HepG2 (cell line): ENCODE data around the gene DAZAP1. TPM values are rescaled to one million over a fixed set of nuclear protein-coding genes. Genes with fewer than 3 reads are reported as not detected.

Experiments
- EZH2 ChIP-seq: conservative IDR thresholded peaks from 2 replicates; pipeline ENCODE4 v1.6.1; 2012; ENCODE audit warnings: mild to moderate bottlenecking, low read depth, low read length, moderate library complexity
- KMT2A ChIP-seq: sonication (generic); formaldehyde crosslinking; IDR thresholded peaks from 2 replicates; pipeline ENCODE4 v1.4.0; 2020; ENCODE audit warnings: missing genetic modification reagents
- MATR3 ChIP-seq: sonication (generic); formaldehyde crosslinking; IDR thresholded peaks from 2 replicates; pipeline ENCODE4 v1.4.0; 2020; ENCODE audit warnings: missing genetic modification reagents
- MEF2D ChIP-seq: sonication (generic); formaldehyde crosslinking; IDR thresholded peaks from 2 replicates; pipeline ENCODE4 v1.5.1; 2020; ENCODE audit warnings: mild to moderate bottlenecking, missing genetic modification reagents
- NFYC ChIP-seq: IDR thresholded peaks from 2 replicates; pipeline ENCODE4 v1.6.1; 2016; ENCODE audit warnings: missing genetic modification reagents, missing compliant biosample characterization
- RFX1 ChIP-seq: fragments of 450-650 bp; IDR thresholded peaks from 2 replicates; pipeline ENCODE4 v1.6.1; 2017
- RFXAP ChIP-seq: sonication (generic); formaldehyde crosslinking; IDR thresholded peaks from 2 replicates; pipeline ENCODE4 v1.4.0; 2020; ENCODE audit warnings: missing genetic modification reagents, borderline replicate concordance
- SCMH1 ChIP-seq: sonication (generic); formaldehyde crosslinking; IDR thresholded peaks from 2 replicates; pipeline ENCODE4 v1.9.0; 2021; ENCODE audit warnings: missing genetic modification reagents, mild to moderate bottlenecking, borderline replicate concordance
- TBL1XR1 ChIP-seq: fragments of 150-350 bp; IDR thresholded peaks from 2 replicates; pipeline ENCODE4 v1.6.1; 2014; ENCODE audit warnings: borderline replicate concordance, low read length; ENCODE audit not compliant: partially characterized antibody
- ZBTB7B ChIP-seq: sonication (generic); formaldehyde crosslinking; IDR thresholded peaks from 2 replicates; pipeline ENCODE4 v1.4.0; 2020; ENCODE audit warnings: missing genetic modification reagents
- ZFP36L1 ChIP-seq: sonication (generic); formaldehyde crosslinking; IDR thresholded peaks from 2 replicates; pipeline ENCODE4 v1.8.0; 2022; ENCODE audit warnings: mild to moderate bottlenecking, missing genetic modification reagents, moderate library complexity
- ZNF121 ChIP-seq: sonication (generic); formaldehyde crosslinking; IDR thresholded peaks from 2 replicates; pipeline ENCODE4 v1.5.0; 2020; ENCODE audit warnings: mild to moderate bottlenecking, missing genetic modification reagents
- ZNF263 ChIP-seq: sonication (generic); formaldehyde crosslinking; IDR thresholded peaks from 2 replicates; pipeline ENCODE4 v1.4.0; 2020; ENCODE audit warnings: missing genetic modification reagents
- ZNF383 ChIP-seq: sonication (generic); formaldehyde crosslinking; IDR thresholded peaks from 2 replicates; pipeline ENCODE4 v1.4.0; 2020; ENCODE audit warnings: missing genetic modification reagents, mild to moderate bottlenecking, borderline replicate concordance
- ZNF564 ChIP-seq: sonication (generic); formaldehyde crosslinking; IDR thresholded peaks from 2 replicates; pipeline ENCODE4 v1.8.1; 2023; ENCODE audit warnings: mild to moderate bottlenecking, missing genetic modification reagents
- ZNF792 ChIP-seq: IDR thresholded peaks from 2 replicates; pipeline ENCODE4 v1.6.1; 2016
- ZNF841 ChIP-seq: sonication (generic); formaldehyde crosslinking; IDR thresholded peaks from 2 replicates; pipeline ENCODE4 v1.8.1; 2023; ENCODE audit warnings: missing genetic modification reagents, borderline replicate concordance
- polyA plus RNA-seq, 8 experiments: library from polyadenylated mRNA; depleted of rRNA in 3 of 8; stranded (reverse) in 7 of 8; unstranded in 1 of 8; fragments of >200 nt; fragmentation: Illumina TruSeq in 4 of 8; extraction: Trizol in 4 of 8; gene quantifications; 2 replicates each; pipeline versions ENCODE4 v1.2.1 to v1.2.3, GENCODE V29; 2011 to 2016; ENCODE audit warnings: low read depth in 4 of 8, missing spikeins in 1 of 8, mixed read lengths in 1 of 8; ENCODE audit not compliant: insufficient read depth in 1 of 8
- total RNA-seq, 5 experiments: library from RNA; depleted of rRNA; stranded (reverse); fragments of >200 nt; fragmentation: Illumina TruSeq; extraction: Trizol; gene quantifications; 2 replicates each; pipeline ENCODE4 v1.2.3, GENCODE V29; 2016; ENCODE audit warnings: low read depth in 1 of 5
- TF ChIP-seq, protein P1 (sequence below): sonication (generic); formaldehyde crosslinking; IDR thresholded peaks from 2 replicates; pipeline ENCODE4 v1.4.0; 2020; ENCODE audit warnings: missing genetic modification reagents, mild to moderate bottlenecking, borderline replicate concordance
- TF ChIP-seq, protein P2 (sequence below): sonication (generic); formaldehyde crosslinking; IDR thresholded peaks from 2 replicates; pipeline ENCODE4 v1.4.0; 2020; ENCODE audit warnings: mild to moderate bottlenecking, low read depth, missing genetic modification reagents
- TF ChIP-seq, protein P3 (sequence below): sonication (generic); formaldehyde crosslinking; IDR thresholded peaks from 2 replicates; pipeline ENCODE4 v1.4.0; 2020; ENCODE audit warnings: missing genetic modification reagents
- TF ChIP-seq, protein P4 (sequence below): IDR thresholded peaks from 2 replicates; pipeline ENCODE4 v1.6.1; 2016; ENCODE audit warnings: missing biosample characterization, missing genetic modification reagents, low read depth
- TF ChIP-seq, protein P5 (sequence below): sonication (generic); formaldehyde crosslinking; IDR thresholded peaks from 2 replicates; pipeline ENCODE4 v1.8.0; 2022; ENCODE audit warnings: mild to moderate bottlenecking, missing genetic modification reagents

The DAZAP1 gene
- total and polyA plus RNA-seq, 2 of the 13 experiments (the other 11 are each of a cell fraction or from before 2014, with no cell fraction given) = 63.3 to 79.2 TPM

DNA sequence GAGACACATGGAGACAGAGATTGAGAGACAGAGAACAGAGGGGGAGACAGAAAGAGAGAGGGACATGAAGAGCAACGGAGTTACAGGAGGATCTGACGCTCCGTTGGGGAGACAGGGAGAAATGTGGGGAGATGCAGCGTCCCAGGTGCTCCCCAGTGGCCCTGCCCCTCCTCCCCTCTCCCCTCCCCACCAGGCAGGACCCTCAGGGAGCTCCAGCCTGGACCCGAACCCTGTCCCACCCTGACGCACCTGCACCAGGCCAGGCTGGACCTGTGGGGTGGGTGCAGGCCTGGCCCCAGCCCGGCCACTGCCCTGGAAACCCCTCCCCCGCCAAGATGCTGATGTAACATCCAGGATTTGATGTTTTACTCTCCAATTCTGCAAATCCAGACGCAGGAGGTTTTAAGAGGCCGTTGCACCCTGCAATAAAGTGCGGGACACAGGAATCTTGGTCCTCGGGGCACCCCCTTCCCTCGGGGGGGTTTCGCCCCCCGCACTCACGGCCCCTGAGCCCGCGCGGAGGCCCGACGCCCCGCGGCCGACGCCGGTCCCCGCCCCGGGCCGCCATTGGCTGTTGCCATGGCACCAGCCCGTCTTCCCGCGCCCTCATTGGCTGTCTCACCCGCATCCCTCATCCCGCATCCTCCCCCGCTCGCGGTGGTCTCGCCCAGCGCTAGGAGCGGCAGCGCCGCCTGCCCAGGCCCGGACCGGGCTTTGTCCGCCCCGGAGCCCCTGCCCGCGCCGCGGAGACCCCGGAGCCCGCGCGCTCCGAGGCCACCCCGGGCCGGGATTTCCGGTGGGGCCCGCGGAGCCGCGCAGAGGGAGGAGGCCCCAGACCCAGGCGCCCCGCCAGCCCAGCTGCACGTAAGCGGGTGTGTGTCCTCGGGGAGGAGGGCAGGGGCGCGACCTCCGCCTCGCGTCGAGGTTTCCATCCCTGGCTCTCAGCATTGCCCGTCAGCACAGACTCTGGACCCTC is 42.4 kb downstream of the DAZAP1 start, which contains the start of gene APC2 (continued):
- TF ChIP-seq, protein P1, sequence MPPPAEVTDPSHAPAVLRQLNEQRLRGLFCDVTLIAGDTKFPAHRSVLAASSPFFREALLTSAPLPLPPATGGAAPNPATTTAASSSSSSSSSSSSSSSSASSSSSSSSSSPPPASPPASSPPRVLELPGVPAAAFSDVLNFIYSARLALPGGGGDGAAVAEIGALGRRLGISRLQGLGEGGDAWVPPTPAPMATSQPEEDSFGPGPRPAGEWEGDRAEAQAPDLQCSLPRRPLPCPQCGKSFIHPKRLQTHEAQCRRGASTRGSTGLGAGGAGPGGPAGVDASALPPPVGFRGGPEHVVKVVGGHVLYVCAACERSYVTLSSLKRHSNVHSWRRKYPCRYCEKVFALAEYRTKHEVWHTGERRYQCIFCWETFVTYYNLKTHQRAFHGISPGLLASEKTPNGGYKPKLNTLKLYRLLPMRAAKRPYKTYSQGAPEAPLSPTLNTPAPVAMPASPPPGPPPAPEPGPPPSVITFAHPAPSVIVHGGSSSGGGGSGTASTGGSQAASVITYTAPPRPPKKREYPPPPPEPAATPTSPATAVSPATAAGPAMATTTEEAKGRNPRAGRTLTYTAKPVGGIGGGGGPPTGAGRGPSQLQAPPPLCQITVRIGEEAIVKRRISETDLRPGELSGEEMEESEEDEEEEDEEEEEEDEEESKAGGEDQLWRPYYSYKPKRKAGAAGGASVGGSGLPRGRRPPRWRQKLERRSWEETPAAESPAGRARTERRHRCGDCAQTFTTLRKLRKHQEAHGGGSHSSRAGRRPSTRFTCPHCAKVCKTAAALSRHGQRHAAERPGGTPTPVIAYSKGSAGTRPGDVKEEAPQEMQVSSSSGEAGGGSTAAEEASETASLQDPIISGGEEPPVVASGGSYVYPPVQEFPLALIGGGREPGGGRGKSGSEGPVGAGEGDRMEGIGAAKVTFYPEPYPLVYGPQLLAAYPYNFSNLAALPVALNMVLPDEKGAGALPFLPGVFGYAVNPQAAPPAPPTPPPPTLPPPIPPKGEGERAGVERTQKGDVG (CRISPR knock-in tag) = no peak
- 0 out of 2 replicates have a peak, but pooled peaks have one; percentile 38 for TF ChIP-seq RFXAP (CRISPR knock-in tag)
- no peak for TF ChIP-seq ZBTB7B (CRISPR knock-in tag)
- TF ChIP-seq, protein P2, sequence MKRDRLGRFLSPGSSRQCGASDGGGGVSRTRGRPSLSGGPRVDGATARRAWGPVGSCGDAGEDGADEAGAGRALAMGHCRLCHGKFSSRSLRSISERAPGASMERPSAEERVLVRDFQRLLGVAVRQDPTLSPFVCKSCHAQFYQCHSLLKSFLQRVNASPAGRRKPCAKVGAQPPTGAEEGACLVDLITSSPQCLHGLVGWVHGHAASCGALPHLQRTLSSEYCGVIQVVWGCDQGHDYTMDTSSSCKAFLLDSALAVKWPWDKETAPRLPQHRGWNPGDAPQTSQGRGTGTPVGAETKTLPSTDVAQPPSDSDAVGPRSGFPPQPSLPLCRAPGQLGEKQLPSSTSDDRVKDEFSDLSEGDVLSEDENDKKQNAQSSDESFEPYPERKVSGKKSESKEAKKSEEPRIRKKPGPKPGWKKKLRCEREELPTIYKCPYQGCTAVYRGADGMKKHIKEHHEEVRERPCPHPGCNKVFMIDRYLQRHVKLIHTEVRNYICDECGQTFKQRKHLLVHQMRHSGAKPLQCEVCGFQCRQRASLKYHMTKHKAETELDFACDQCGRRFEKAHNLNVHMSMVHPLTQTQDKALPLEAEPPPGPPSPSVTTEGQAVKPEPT = no peak
- no peak for TF ChIP-seq TBL1XR1
- no peak for TF ChIP-seq ZNF383
- no peak for TF ChIP-seq KMT2A (CRISPR knock-in tag)
- TF ChIP-seq ZNF841 (CRISPR knock-in tag) = no peak
- TF ChIP-seq ZNF564 (CRISPR knock-in tag) = no peak
- TF ChIP-seq SCMH1 = no peak
- no peak for TF ChIP-seq ZNF263
- no peak for TF ChIP-seq ZNF792 (CRISPR knock-in tag)
- peak; percentile 77 for TF ChIP-seq RFX1
- peak; percentile 62; the same call in 1 of the 2 replicates for TF ChIP-seq EZH2
- TF ChIP-seq ZNF121 = no peak
- TF ChIP-seq, protein P3, sequence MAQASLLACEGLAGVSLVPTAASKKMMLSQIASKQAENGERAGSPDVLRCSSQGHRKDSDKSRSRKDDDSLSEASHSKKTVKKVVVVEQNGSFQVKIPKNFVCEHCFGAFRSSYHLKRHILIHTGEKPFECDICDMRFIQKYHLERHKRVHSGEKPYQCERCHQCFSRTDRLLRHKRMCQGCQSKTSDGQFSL (CRISPR knock-in tag) = no peak
- TF ChIP-seq, protein P4, sequence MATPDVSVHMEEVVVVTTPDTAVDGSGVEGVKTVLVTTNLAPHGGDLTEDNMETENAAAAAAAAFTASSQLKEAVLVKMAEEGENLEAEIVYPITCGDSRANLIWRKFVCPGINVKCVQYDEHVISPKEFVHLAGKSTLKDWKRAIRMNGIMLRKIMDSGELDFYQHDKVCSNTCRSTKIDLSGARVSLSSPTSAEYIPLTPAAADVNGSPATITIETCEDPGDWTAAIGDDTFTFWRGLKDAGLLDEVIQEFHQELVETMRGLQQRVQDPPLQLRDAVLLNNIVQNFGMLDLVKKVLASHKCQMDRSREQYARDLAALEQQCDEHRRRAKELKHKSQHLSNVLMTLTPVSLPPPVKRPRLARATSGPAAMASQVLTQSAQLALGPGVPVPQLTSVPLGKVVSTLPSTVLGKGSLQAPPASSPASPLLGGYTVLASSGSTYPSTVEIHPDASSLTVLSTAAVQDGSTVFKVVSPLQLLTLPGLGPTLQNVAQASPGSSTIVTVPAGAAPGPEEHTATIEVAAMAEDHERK (CRISPR knock-in tag) = no peak
- peak; percentile 75 for TF ChIP-seq NFYC (CRISPR knock-in tag)
- TF ChIP-seq MATR3 (CRISPR knock-in tag) = no peak
- TF ChIP-seq, protein P5, sequence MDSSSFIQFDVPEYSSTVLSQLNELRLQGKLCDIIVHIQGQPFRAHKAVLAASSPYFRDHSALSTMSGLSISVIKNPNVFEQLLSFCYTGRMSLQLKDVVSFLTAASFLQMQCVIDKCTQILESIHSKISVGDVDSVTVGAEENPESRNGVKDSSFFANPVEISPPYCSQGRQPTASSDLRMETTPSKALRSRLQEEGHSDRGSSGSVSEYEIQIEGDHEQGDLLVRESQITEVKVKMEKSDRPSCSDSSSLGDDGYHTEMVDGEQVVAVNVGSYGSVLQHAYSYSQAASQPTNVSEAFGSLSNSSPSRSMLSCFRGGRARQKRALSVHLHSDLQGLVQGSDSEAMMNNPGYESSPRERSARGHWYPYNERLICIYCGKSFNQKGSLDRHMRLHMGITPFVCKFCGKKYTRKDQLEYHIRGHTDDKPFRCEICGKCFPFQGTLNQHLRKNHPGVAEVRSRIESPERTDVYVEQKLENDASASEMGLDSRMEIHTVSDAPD = no peak
- no peak for TF ChIP-seq MEF2D (CRISPR knock-in tag)
- TF ChIP-seq ZFP36L1 (CRISPR knock-in tag) = no peak
